Fibroblast of skin of scalp (primary cell): ENCODE measurements around the gene ZNF385B.
A peak's percentile ranks its signal among the peaks of the same experiment; 100 is the strongest.
"Not testable (repeated sequence)": the region's sequence is repeated elsewhere in the genome, so short reads cannot be mapped to it uniquely, and the experiment has no call there.

ENCODE experiments used
- DNase-seq: peaks from one replicate; pipeline ENCODE4 v3.0.0-alpha.2; 2013

ZNF385B gene

DNA sequence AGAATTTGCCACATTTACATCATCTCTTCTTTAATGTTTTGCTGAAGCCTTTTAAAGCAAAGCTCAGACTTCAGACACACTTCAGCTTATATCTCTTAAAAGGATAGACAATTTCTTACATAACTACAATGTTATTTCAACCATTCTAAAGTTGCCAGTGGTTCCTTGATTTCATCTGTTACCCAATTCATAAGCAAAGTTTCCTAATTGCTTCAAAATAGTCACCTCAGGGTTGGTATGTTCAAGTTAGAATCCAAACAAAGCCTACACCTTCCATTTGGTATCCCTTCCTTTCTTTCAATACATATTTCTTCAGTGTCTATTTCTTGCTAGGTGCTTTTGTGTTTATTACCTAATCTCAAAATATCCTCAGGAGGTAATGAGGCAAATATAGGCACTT, 60.6 kb downstream of the ZNF385B start:
- no peak for DNase-seq

- DNase-seq: no peak
Observed at GRCh38 chr2:179796213-179797007, 65.0 kb downstream of the ZNF385B start.

GRCh38 chr2:179793902-179794301, 67.5 kb downstream of the ZNF385B start:
- no peak for DNase-seq

DNA sequence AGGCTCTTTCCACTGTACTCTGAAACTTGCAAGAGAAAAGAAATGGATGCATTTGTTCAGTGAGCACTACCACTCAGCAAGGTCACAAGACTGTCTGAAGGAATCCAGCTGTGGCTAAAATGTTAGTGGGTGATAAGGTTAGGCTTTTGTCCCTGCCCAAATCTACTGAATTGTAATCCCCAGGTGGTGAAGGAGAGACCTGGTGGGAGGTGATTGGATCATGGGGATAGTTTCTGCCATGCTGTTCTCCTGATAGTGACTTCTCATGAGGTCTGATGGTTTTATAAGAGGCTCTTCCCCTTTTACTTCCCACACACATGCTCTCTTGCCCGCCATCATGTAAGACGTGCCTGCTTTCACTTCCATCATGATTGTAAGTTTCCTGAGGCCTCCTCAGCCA, 68.2 kb downstream of the ZNF385B start:
- DNase-seq: no peak

DNA sequence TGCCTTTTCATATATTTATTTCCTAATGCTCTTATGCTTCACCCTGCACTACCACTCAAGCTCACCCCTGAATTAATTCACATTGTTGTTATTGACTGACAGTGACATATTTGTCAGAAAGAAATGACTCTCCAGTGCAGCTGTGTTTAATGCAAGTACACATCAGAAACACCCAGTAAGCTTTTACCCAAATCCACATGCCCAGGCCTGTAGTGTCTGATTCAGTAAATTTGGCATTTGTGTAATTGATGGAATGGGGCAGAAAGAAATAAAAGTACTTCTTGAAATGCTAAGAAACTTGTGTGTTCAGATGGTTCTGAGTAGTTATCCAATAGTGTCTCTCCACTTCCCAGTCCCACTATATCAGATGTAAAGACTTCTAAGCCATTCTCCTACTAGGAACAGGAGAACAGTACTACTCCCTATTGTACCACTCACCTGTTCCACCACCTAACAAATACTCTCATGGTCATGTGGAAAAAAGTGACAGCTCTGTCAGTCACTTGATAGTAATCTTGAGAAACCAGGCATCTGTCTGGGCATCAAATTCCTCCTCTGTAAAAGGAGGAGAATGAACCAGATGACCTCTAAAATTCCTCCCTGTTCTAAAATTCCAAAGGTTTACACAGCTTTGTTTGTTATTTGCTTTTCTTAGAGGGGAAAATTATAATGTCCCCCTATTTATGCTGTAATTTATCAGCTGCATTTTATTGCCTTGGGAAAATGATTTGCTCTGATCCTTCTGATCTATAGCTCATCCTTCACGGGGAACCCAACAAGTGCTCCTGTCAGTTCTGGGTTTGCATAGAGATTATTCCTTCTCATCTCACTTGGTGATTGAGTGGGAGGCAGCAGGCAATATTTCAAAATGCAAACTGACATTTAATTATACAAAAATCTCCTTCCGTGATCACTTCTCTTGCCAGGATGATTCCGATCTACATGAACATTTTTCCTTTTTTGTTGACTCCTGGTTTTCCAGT, 70.9 kb downstream of the ZNF385B start:
- no peak for DNase-seq

DNA sequence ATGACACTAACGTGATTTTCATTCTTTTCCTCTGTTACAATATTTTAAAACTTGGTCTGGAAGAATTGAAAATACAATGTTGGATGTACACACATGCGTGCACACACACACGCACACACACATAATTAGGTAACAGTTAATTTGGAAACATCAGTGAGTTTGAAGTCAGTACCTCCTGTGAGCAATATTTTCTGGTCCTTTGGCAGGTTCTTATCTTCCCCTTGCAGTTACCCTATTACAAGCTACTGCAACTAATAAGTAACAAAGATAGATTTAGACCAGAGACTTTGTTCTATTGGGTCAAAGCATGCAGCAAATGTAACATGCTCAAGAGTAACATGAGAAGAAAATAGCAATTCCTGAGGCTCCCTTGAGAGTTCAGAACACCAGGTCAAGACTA, 73.3 kb downstream of the ZNF385B start:
- DNase-seq: no peak

DNA sequence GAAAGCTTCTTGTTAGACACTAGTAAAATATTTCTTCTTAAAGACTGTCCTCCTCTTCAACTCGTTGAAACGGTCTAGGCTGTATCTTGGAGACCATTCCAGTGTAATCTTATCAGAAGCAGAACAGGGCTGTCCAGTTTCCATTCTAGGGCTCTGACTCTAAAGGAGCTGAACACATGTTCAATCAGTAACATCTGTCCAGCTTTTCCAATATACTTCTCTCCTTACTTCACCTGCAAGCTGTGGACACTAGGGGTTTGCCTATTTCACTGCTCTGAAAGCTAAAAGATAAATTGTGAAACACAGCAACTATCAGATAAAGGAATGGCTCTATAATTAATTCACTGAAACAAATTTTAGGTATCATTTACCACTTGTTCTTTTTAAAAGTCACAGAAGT, 73.8 kb downstream of the ZNF385B start:
- DNase-seq: no peak

DNA sequence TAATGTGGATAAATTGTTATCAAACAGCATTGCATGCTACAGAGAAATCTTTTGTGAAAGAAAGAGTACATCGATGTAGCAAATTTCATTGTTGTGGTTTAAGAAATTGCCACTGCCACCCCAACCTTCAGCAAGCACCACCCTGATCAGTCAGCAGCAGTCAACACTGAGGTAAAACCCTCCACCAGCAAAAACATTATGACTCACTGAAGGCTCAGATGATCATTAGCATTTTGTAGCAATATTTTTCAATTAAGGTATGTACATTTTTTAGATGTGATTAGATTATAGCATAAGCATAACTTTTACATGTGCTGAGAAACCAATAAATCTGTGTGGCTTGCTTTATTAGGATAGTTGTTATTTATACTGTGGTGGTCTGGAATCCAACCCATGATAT, 75.5 kb downstream of the ZNF385B start:
- DNase-seq: no peak

GRCh38 chr2:179782346-179782745, 79.1 kb downstream of the ZNF385B start:
- not testable (repeated sequence) for DNase-seq

- DNase-seq: no peak
Observed at GRCh38 chr2:179773986-179774385, 87.4 kb downstream of the ZNF385B start.

GRCh38 chr2:179772346-179772745, 89.1 kb downstream of the ZNF385B start:
- DNase-seq: no peak

- DNase-seq: no peak
Observed at GRCh38 chr2:179771791-179772190, 89.6 kb downstream of the ZNF385B start.

- no peak for DNase-seq
Observed at GRCh38 chr2:179770029-179770428, 91.4 kb downstream of the ZNF385B start.

- no peak for DNase-seq
Observed at GRCh38 chr2:179769323-179769722, 92.1 kb downstream of the ZNF385B start.

DNA sequence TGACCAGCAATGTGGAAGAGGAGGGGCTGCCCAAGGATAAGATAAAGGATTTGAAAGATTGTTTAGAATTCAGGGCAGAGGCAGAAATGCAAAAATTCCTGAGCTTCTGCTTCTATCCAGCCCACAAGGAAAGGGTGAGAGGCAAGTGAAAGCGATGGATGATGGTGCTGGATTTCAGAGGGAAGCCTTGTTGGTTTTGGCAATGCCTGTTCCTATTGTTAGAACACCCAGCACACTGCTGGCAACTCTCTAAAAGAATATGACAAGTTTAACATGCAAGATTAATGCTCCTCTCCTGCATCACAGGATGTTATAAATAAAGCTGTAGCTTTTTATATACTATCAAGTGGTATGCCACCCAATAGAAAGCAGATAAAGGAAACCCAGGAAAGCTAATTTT, 92.6 kb downstream of the ZNF385B start:
- DNase-seq: peak; percentile 25

- no peak for DNase-seq
Observed at GRCh38 chr2:179765666-179766065, 95.7 kb downstream of the ZNF385B start.

- no peak for DNase-seq
Observed at GRCh38 chr2:179764710-179765109, 96.7 kb downstream of the ZNF385B start.

DNA sequence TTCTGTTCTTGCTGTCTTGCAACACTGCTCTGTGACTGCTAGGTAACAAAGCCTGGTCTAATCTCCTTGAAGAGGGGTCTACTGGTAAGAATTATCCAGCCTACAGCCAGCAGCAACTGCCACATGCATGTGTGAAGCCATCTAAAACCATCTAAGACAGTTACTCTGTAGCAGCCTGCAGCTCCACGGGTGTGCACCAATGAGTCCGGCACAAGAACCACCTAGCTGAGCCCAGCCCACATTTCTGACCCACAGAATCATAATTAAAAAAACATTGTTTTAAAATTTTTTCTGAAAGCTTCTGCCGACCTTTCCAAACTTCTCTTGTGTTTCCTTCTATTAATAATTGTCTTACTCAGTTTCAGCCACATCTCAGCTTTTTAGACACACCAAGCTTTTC, 102.8 kb downstream of the ZNF385B start:
- DNase-seq: no peak

GRCh38 chr2:179751163-179751809, 110.1 kb downstream of the ZNF385B start:
- DNase-seq: peak; percentile 25

DNA sequence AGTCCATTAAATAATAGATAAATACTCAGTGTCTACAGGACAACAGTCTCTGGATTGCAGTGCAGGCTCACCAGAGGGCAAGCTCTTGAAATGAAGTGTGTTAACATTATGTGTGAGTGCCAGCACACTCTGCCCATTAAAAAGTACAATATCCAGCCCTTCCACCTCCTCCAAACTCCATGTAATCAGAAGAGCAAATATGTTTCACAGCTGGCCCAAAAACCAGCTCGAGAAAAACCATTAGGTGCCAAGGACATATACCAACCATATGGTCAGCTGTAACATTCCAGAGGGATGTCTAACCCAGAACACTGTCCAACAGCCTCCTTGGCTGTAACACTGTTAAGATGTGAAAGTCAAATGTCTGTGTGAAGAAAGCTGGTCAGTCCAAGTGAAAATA, 112.2 kb downstream of the ZNF385B start:
- peak; percentile 34 for DNase-seq

GRCh38 chr2:179746981-179747380, 114.4 kb downstream of the ZNF385B start:
- DNase-seq: no peak

DNA sequence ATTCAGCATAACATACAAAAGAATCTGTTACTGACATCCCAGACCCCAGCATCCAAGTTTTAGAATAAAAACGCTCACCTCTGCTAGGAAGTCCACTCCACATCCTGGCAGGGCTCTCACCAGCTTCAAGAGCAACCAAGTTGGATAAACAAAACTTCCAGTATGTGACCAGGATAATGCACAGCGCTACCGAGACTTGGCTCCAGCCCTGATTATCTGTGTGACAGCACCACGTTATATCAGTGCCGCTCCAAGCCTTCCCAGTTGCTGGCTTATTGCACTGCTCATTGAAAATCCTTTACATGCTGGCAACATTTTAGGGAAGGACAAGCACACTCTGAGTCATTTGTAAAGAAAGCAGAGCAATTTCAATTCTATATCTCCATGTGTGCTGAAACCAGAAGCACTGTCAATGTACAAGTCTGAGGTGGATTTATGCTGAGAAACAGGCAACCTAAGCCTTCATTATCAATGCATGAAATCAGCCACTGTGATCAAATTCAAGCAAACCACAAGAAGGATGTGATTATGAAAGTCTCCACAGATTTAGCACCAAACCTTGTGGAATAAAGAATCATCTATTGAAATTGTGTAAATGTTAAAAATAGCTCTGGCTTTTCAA, 115.7 kb downstream of the ZNF385B start:
- no peak for DNase-seq

DNA sequence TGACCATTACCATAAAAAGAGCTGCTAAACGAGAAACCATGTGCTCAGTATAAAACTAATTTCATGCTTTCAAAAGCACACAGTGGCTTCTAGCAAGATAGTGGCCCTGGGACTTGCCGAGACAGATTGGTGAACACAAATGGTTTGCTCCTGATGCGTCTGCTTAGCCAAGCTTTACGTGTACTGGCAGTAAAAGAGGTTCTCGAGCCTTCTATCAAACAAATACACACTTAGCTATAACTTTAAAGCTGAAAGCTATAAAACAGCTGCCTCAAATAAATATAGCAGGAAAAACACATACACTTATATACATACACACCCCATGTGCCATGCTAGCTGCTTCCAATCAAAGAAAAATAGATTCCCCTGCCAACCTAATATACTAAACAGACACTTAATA, 117.0 kb downstream of the ZNF385B start:
- no peak for DNase-seq
